ENCODE measurements around the gene ARMC3. TPM values are rescaled to one million over a fixed set of nuclear protein-coding genes. Genes with fewer than 3 reads are reported as not detected.

The ARMC3 gene
- total and polyA plus RNA-seq, 2 donors (not counting 1 experiment from before 2014, with no cell fraction given), result not detected

DNA sequence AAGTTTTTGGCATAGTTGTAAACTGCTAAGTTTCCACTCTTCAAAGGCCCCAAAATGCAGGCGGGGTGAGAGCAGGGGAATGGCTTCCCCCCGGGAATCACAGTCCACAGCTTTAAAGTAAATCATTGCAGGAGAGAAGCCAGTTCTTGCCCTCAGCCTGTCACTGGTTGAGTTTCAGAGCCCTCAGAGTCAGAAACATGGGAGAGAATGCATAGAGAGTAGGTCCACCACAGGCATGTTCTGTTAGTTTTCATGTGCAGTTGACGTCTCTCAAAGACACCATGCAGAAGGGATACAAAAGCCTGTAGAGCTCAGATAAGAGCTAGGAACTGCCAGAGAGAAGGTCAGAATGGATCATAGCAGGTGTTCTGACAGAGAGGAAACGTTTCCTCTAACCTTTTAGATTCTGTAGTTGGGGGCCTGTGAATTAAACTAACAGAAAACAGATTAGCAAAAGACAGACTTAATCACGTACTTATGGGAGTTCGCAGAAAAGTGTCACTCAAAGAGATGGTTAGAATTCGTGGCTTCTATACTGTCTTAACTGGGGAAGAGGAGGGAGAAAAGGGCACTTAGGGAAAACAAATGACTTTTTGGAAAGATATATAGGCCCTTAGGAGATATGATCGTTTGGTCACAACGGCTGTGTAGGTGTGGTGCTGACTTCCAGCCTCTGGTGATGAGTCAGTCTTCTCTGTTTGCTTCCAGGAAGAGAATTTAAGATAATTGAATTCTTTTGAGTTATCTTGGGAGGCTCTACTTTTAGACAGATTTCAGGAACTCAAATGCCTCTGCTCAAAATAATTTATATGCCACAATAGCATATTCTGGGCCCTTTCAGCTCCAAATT, 119.6 kb downstream of the ARMC3 start:
- Histone ChIP-seq H3K27me3 (replicated peaks in 1 of 4; ENCODE audit: control extremely low read depth in 1 of 4, control insufficient read depth in 3 of 4, insufficient read depth in 4 of 4, low read length in 3 of 4) (peaks cover 0 to 2% (median 0%) of the 10 kb centered on the region in 4 experiments), H2AFZ (ENCODE audit: insufficient read depth, low read depth, low read length, poor library complexity, severe bottlenecking) (no peak overlapping the region), H3K4me2 (replicated peaks; ENCODE audit: low read depth, low read length, poor library complexity, severe bottlenecking) (no peak overlapping the region), H3K4me3 (ENCODE audit: control extremely low read depth in 1 of 5, extremely low read depth in 1 of 5, insufficient read depth in 1 of 5, low read depth in 2 of 5, low read length in 4 of 5) (no peak overlapping the region), H3K36me3 (replicated peaks in 1 of 2; ENCODE audit: control extremely low read depth in 1 of 2, control insufficient read depth in 1 of 2, extremely low read depth in 1 of 2, insufficient read depth in 2 of 2, low read length in 1 of 2) (no peaks in the 10 kb centered on the region), H3K4me1 (ENCODE audit: control insufficient read depth in 2 of 2, insufficient read depth in 2 of 2, low read length in 2 of 2) (no peaks in the 10 kb centered on the region), H4K20me1 (ENCODE audit: control insufficient read depth, insufficient read depth, low read length, poor library complexity, severe bottlenecking) (no peaks in the 10 kb centered on the region), H3K27ac (ENCODE audit: low read length in 2 of 2) (no peak overlapping the region), H3K9me3 (ENCODE audit: control extremely low read depth in 1 of 3, control insufficient read depth in 2 of 3, insufficient read depth in 1 of 3, low read length in 2 of 3) (no peaks in the 10 kb centered on the region), H3K79me2 (ENCODE audit: control insufficient read depth, insufficient read depth, low read length) (no peaks in the 10 kb centered on the region), H3K9ac (ENCODE audit: low read length) (no peak overlapping the region)
- ChIA-PET POLR2A (no interaction called here), CTCF (interaction anchor here (1.1 kb wide), 1 partner anchor 10 kb away, joined by 4 read pairs; no protein-coding TSS in a partner anchor)
- no peak overlapping the region for H3K27ac Mint-ChIP-seq
- no peaks in the 10 kb centered on the region for H3K9me3 Mint-ChIP-seq (ENCODE audit: insufficient read depth)
- intact Hi-C loops (cut with micrococcal nuclease), result no loop called here
- ATAC-seq (ENCODE audit: low read depth) (no peak), DNase-seq (no peak)
- WGBS (ENCODE audit: insufficient coverage), result 91% methylated on average over 6 of the region's 9 CpGs
- TF ChIP-seq CTCF (IDR thresholded peaks at IDR 0.05), result no peak
- no peaks in the 10 kb centered on the region for H3K4me1 Mint-ChIP-seq
- peaks cover 38% of the 10 kb centered on the region for H3K27me3 Mint-ChIP-seq
- no peak overlapping the region for H3K4me3 Mint-ChIP-seq

GRCh38 chr10:23048191-23048590, 120.3 kb downstream of the ARMC3 start:
- TF ChIP-seq CTCF (IDR thresholded peaks at IDR 0.05) (no peak), EZH2 (IDR thresholded peaks at IDR 0.05; ENCODE audit: borderline replicate concordance, insufficient read depth, low read depth, low read length, poor library complexity, severe bottlenecking) (no peak)
- POLR2A ChIA-PET, result no interaction called here
- Mint-ChIP-seq H3K4me3 (no peak overlapping the region), H3K27me3 (peaks cover 37% of the 10 kb centered on the region), H3K4me1 (no peaks in the 10 kb centered on the region), H3K9me3 (ENCODE audit: insufficient read depth) (no peaks in the 10 kb centered on the region), H3K27ac (no peak overlapping the region)
- no peaks in the 10 kb centered on the region for H3K9me3 ChIP-seq (ENCODE audit: control extremely low read depth in 1 of 3, control insufficient read depth in 2 of 3, insufficient read depth in 1 of 3, low read length in 2 of 3)
- H3K4me3 ChIP-seq (ENCODE audit: control extremely low read depth in 1 of 5, extremely low read depth in 1 of 5, insufficient read depth in 1 of 5, low read depth in 2 of 5, low read length in 4 of 5), result no peak overlapping the region
- H3K4me2 ChIP-seq (replicated peaks; ENCODE audit: low read depth, low read length, poor library complexity, severe bottlenecking), result no peak overlapping the region
- 93% methylated on average over 3 of the region's 4 CpGs for WGBS (ENCODE audit: insufficient coverage)
- H4K20me1 ChIP-seq (ENCODE audit: control insufficient read depth, insufficient read depth, low read length, poor library complexity, severe bottlenecking), result no peaks in the 10 kb centered on the region
- DNase-seq (no peak), ATAC-seq (ENCODE audit: low read depth) (no peak)
- H3K79me2 ChIP-seq (ENCODE audit: control insufficient read depth, insufficient read depth, low read length), result no peaks in the 10 kb centered on the region
- H3K36me3 ChIP-seq (replicated peaks in 1 of 2; ENCODE audit: control extremely low read depth in 1 of 2, control insufficient read depth in 1 of 2, extremely low read depth in 1 of 2, insufficient read depth in 2 of 2, low read length in 1 of 2), result no peaks in the 10 kb centered on the region
- no peaks in the 10 kb centered on the region for H3K27me3 ChIP-seq (replicated peaks in 1 of 4; ENCODE audit: control extremely low read depth in 1 of 4, control insufficient read depth in 3 of 4, insufficient read depth in 4 of 4, low read length in 3 of 4)
- H3K27ac ChIP-seq (ENCODE audit: low read length in 2 of 2), result no peak overlapping the region
- no peak overlapping the region for H3K9ac ChIP-seq (ENCODE audit: low read length)
- intact Hi-C loops (cut with micrococcal nuclease), result no loop called here
- H3K4me1 ChIP-seq (ENCODE audit: control insufficient read depth in 2 of 2, insufficient read depth in 2 of 2, low read length in 2 of 2), result no peaks in the 10 kb centered on the region
- CTCF ChIA-PET, result interaction anchor here (1.1 kb wide), 1 partner anchor 11 kb away, joined by 4 read pairs; no protein-coding TSS in a partner anchor
- H2AFZ ChIP-seq (ENCODE audit: insufficient read depth, low read depth, low read length, poor library complexity, severe bottlenecking), result no peak overlapping the region
